HepG2 (cell line): ENCODE results near the gene SPG7. TPM values are rescaled to one million over a fixed set of nuclear protein-coding genes. Genes with fewer than 3 reads are reported as not detected.

Experiments
- KLF11 ChIP-seq: IDR thresholded peaks from 2 replicates; pipeline ENCODE4 v1.6.1; 2016; ENCODE audit warnings: missing compliant biosample characterization
- TAF15 ChIP-seq: fragments of 200-400 bp; formaldehyde crosslinking; IDR thresholded peaks from one replicate; pipeline ENCODE4 v1.6.1; 2018; ENCODE audit warnings: mild to moderate bottlenecking, low read depth, low read length; ENCODE audit not compliant: poor library complexity, severe bottlenecking
- ZMYM2 ChIP-seq: sonication (generic); formaldehyde crosslinking; IDR thresholded peaks from 2 replicates; pipeline ENCODE4 v1.8.0; 2022; ENCODE audit warnings: mild to moderate bottlenecking, missing genetic modification reagents
- ZNF318 ChIP-seq: sonication (generic); formaldehyde crosslinking; IDR thresholded peaks from 2 replicates; pipeline ENCODE4 v1.4.0; 2020; ENCODE audit warnings: mild to moderate bottlenecking, missing genetic modification reagents
- ZNF780A ChIP-seq: sonication (generic); formaldehyde crosslinking; IDR thresholded peaks from 2 replicates; pipeline ENCODE4 v1.8.0; 2022; ENCODE audit warnings: mild to moderate bottlenecking, missing genetic modification reagents, moderate library complexity
- polyA plus RNA-seq, 8 experiments: library from polyadenylated mRNA; depleted of rRNA in 3 of 8; stranded (reverse) in 7 of 8; unstranded in 1 of 8; fragments of >200 nt; fragmentation: Illumina TruSeq in 4 of 8; extraction: Trizol in 4 of 8; gene quantifications; 2 replicates each; pipeline versions ENCODE4 v1.2.1 to v1.2.3, GENCODE V29; 2011 to 2016; ENCODE audit warnings: low read depth in 4 of 8, missing spikeins in 1 of 8, mixed read lengths in 1 of 8; ENCODE audit not compliant: insufficient read depth in 1 of 8
- total RNA-seq, 5 experiments: library from RNA; depleted of rRNA; stranded (reverse); fragments of >200 nt; fragmentation: Illumina TruSeq; extraction: Trizol; gene quantifications; 2 replicates each; pipeline ENCODE4 v1.2.3, GENCODE V29; 2016; ENCODE audit warnings: low read depth in 1 of 5

SPG7 gene
- total and polyA plus RNA-seq, 2 of the 13 experiments (the other 11 are each of a cell fraction or from before 2014, with no cell fraction given), result 66.0 to 136 TPM

GRCh38 chr16:89504091-89504490 is 4.1 kb upstream of the SPG7 start (continued):
- TF ChIP-seq ZNF780A (CRISPR knock-in tag) (no peak), TAF15 (no peak), ZNF318 (CRISPR knock-in tag) (no peak), KLF11 (no peak), ZMYM2 (CRISPR knock-in tag) (no peak)
